ENCODE measurements around the gene TNS1.

The TNS1 gene

DNA sequence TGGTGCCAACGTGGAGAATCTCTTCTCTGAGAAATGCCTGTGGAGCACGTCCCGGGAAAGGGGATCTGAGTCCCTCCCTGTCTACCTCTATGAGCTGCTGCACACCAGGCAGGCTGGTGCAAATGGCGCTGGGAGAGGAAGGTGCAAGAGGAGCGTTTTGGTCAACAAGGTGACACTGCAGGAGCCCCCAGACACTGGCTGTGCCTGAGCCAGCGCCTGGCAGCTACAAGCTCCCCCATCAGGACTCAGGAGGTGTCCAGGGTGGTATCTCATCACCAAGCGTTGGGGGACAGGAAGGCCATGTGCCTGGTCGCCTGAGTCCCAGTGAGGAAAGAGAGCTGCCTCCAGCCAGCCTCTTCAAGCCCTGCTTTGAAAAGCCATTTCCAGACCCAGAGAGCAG lies 173.4 kb downstream of the TNS1 start:
- Histone ChIP-seq H3K9me3 (ENCODE audit: control insufficient read depth in 5 of 5, low read length in 5 of 5) (no peaks in the 10 kb centered on the region), H3K4me1 (ENCODE audit: control insufficient read depth in 5 of 5, insufficient read depth in 5 of 5, low read length in 5 of 5) (peaks cover 3 to 79% (median 73%) of the 10 kb centered on the region in 5 donors), H3K4me3 (ENCODE audit: low read depth in 1 of 5, low read length in 5 of 5) (no peak overlapping the region), H3K27me3 (ENCODE audit: control insufficient read depth in 5 of 5, insufficient read depth in 4 of 5, low read length in 5 of 5) (no peaks in the 10 kb centered on the region), H3K36me3 (ENCODE audit: control insufficient read depth in 5 of 5, insufficient read depth in 5 of 5, low read length in 5 of 5) (peaks cover 0 to 99% (median 96%) of the 10 kb centered on the region in 5 donors), H3K27ac (ENCODE audit: low read depth, low read length) (peak overlapping the region; percentile 37), H3K9ac (ENCODE audit: low read length in 5 of 5) (no peak overlapping the region)

DNA sequence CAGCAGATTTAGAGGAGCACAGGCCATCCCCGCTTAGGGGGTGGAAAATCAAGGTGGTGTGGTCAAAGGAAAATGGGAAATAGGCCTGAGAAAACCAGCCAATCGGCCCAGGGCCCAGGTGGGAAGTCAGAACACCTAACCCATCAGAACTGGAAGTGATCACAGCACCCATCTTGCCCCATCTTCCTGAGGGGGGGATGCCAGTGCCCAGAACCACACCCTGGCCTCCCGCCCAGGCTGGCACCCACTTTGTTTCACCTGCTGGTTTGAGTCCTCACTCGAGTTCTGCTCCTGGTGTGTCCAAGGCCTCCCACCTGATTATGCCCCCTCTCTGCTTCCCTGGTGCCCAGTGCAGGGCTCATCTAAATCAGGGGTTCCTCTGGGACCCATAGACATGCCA lies 174.5 kb downstream of the TNS1 start:
- Histone ChIP-seq H3K4me1 (ENCODE audit: control insufficient read depth in 5 of 5, insufficient read depth in 5 of 5, low read length in 5 of 5) (peaks cover 5 to 82% (median 69%) of the 10 kb centered on the region in 5 donors), H3K36me3 (ENCODE audit: control insufficient read depth in 5 of 5, insufficient read depth in 5 of 5, low read length in 5 of 5) (peaks cover 0 to 99% (median 96%) of the 10 kb centered on the region in 5 donors), H3K27ac (ENCODE audit: low read depth, low read length) (peak overlapping the region; percentile 84), H3K9ac (ENCODE audit: low read length in 5 of 5) (peak overlapping the region in 1 of 5 donors; percentile 38), H3K9me3 (ENCODE audit: control insufficient read depth in 5 of 5, low read length in 5 of 5) (no peaks in the 10 kb centered on the region), H3K27me3 (ENCODE audit: control insufficient read depth in 5 of 5, insufficient read depth in 4 of 5, low read length in 5 of 5) (no peaks in the 10 kb centered on the region), H3K4me3 (ENCODE audit: low read depth in 1 of 5, low read length in 5 of 5) (no peak overlapping the region)

DNA sequence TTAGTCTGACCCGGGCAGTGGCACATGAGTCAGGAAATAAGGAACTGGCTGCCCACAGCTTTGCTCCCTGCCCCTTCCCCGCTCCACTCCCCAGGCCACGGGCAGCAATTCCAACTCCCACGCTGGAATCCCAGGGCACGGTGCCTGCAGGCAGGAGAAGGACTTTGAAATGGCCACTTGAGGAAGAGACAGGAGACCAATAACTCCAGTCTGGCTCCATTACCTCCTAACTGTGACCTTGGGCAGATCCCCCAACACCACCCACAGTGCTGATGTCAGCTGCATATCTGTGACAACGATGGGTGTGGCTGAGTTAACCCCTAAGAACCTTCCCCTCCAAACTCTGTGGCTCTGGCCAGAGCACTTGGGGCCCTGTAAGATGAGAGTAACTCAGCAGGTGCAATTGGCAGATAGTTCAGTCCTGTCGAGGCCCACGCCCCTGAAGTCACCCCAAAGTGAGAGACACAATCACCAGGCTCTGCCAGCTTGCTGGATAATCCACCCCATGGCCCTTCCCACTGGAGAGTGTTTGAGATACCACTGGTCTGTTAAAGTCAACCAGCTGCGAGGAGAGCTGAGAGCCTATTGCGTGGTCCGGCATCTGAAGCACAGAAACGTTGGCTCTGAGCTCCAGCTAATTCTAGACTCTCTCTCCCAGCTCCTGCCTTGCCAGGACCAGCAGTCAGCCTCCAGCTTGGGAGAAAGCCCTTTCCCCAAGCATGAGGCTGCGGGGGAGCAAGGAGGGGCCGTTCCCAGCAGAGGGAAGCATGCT lies 175.2 kb downstream of the TNS1 start:
- Histone ChIP-seq H3K4me1 (ENCODE audit: control insufficient read depth in 5 of 5, insufficient read depth in 5 of 5, low read length in 5 of 5) (peaks cover 5 to 82% (median 68%) of the 10 kb centered on the region in 5 donors), H3K4me3 (ENCODE audit: low read depth in 1 of 5, low read length in 5 of 5) (no peak overlapping the region), H3K27ac (ENCODE audit: low read depth, low read length) (peak overlapping the region; percentile 84), H3K36me3 (ENCODE audit: control insufficient read depth in 5 of 5, insufficient read depth in 5 of 5, low read length in 5 of 5) (peaks cover 0 to 99% (median 96%) of the 10 kb centered on the region in 5 donors), H3K9ac (ENCODE audit: low read length in 5 of 5) (peak overlapping the region in 2 of 5 donors; percentile 23 to 38), H3K27me3 (ENCODE audit: control insufficient read depth in 5 of 5, insufficient read depth in 4 of 5, low read length in 5 of 5) (no peaks in the 10 kb centered on the region), H3K9me3 (ENCODE audit: control insufficient read depth in 5 of 5, low read length in 5 of 5) (no peaks in the 10 kb centered on the region)

DNA sequence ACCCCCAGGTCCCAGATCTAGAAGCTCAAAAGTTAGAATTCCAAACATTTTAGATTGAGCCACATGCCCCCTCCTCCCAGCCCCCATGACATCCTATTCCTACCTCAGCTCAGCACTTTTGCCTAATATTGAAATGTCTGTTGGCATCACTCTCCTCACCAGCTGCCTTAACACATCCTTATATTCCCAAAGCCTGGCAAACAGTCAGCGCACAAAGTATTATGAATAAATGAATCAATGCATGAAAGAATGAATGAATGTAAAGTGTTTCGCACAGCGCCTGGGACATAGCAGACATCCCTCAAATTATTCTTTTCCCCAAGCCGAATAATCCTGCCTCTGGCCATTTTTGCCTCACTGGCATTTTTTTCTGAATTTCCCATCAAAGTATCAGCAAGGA lies 175.8 kb downstream of the TNS1 start:
- Histone ChIP-seq H3K4me1 (ENCODE audit: control insufficient read depth in 5 of 5, insufficient read depth in 5 of 5, low read length in 5 of 5) (peaks cover 5 to 82% (median 69%) of the 10 kb centered on the region in 5 donors), H3K27ac (ENCODE audit: low read depth, low read length) (peak overlapping the region; percentile 84), H3K36me3 (ENCODE audit: control insufficient read depth in 5 of 5, insufficient read depth in 5 of 5, low read length in 5 of 5) (peaks cover 0 to 99% (median 96%) of the 10 kb centered on the region in 5 donors), H3K27me3 (ENCODE audit: control insufficient read depth in 5 of 5, insufficient read depth in 4 of 5, low read length in 5 of 5) (no peaks in the 10 kb centered on the region), H3K9ac (ENCODE audit: low read length in 5 of 5) (no peak overlapping the region), H3K9me3 (ENCODE audit: control insufficient read depth in 5 of 5, low read length in 5 of 5) (no peaks in the 10 kb centered on the region), H3K4me3 (ENCODE audit: low read depth in 1 of 5, low read length in 5 of 5) (no peak overlapping the region)

DNA sequence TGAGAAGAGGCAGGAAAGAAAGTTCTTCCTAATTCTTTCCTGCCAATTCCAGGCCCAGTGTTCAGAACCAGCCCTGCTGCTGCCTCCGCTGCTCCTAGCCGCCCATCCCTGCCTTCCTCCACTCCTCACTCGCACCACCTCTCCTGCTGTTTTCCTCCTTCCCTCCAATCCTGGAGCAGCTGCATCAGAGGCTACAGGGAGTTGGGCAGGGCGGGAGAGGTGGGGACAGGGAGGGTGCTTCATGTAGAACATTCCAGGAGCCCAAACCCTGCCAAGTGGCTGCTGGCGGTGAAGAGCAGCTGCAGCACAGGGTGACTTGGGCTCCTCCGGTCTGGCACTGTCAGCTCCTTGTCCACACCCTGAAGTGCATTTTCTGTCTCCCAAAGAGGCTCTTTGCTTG lies 176.3 kb downstream of the TNS1 start:
- Histone ChIP-seq H3K36me3 (ENCODE audit: control insufficient read depth in 5 of 5, insufficient read depth in 5 of 5, low read length in 5 of 5) (peaks cover 0 to 99% (median 96%) of the 10 kb centered on the region in 5 donors), H3K9ac (ENCODE audit: low read length in 5 of 5) (no peak overlapping the region), H3K4me3 (ENCODE audit: low read depth in 1 of 5, low read length in 5 of 5) (no peak overlapping the region), H3K9me3 (ENCODE audit: control insufficient read depth in 5 of 5, low read length in 5 of 5) (no peaks in the 10 kb centered on the region), H3K27me3 (ENCODE audit: control insufficient read depth in 5 of 5, insufficient read depth in 4 of 5, low read length in 5 of 5) (no peaks in the 10 kb centered on the region), H3K4me1 (ENCODE audit: control insufficient read depth in 5 of 5, insufficient read depth in 5 of 5, low read length in 5 of 5) (peaks cover 5 to 86% (median 74%) of the 10 kb centered on the region in 5 donors), H3K27ac (ENCODE audit: low read depth, low read length) (peak overlapping the region; percentile 84)

DNA sequence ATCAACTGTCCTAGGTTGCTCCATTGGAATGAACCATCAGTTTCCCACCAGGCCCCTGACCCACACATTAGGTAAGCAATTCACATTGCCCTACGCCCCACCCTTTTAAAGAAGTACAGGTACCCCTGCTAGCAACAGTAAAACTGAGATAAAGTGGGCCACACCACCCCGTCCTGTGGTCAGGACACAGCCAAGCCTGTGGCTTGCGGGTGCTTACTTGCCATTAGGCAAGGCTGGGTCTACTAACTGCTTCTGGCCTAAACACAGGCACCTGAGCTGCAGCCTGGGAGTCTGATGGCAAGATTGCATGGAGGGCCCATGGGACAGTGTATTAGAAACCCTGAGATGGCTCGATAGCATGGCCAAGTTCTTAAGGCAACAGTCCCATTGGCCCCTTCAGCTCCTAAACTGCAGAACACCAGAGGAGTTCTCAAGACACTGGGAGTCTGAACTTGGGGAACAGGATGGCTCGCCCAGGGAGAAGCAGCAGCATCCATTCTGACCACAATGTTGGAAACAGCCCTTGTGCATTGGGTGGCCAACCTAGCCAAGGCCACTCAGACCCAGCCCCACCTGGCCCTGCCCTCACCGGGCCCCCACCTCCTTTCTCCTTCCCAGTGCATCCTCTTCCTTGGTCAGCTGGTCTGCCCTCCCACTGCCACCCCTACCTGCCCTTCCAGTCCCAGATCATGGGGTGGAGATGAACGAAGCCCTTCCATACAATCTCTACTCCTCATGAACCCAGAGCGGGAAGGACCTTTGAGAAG lies 177.1 kb downstream of the TNS1 start:
- Histone ChIP-seq H3K9ac (ENCODE audit: low read length in 5 of 5) (peak overlapping the region in 2 of 5 donors; percentile 11 to 31), H3K27me3 (ENCODE audit: control insufficient read depth in 5 of 5, insufficient read depth in 4 of 5, low read length in 5 of 5) (no peaks in the 10 kb centered on the region), H3K36me3 (ENCODE audit: control insufficient read depth in 5 of 5, insufficient read depth in 5 of 5, low read length in 5 of 5) (peaks cover 0 to 99% (median 96%) of the 10 kb centered on the region in 5 donors), H3K4me1 (ENCODE audit: control insufficient read depth in 5 of 5, insufficient read depth in 5 of 5, low read length in 5 of 5) (peaks cover 6 to 95% (median 80%) of the 10 kb centered on the region in 5 donors), H3K4me3 (ENCODE audit: low read depth in 1 of 5, low read length in 5 of 5) (no peak overlapping the region), H3K9me3 (ENCODE audit: control insufficient read depth in 5 of 5, low read length in 5 of 5) (no peaks in the 10 kb centered on the region), H3K27ac (ENCODE audit: low read depth, low read length) (peak overlapping the region; percentile 84)

DNA sequence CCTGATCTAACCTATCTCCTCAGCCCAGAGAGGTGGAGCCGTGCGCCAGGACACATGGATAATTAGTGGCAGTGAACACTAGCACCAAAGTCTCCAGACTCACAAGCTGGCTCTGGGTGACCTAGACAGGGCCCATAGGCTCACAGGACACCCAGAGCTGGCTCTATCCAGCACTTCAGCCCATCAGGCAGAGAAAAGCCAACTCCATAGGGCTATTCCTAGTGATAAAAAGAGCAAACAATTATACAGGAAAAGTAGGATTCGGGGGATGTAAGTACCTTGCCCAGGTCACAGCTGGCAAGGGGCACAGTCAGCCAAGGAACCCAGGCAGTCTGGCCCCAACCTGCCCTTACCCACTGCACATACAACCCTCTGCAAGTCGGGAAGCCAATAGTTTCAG lies 178.6 kb downstream of the TNS1 start:
- H3K4me3 ChIP-seq (ENCODE audit: low read depth in 1 of 5, low read length in 5 of 5): no peak overlapping the region
- peak overlapping the region; percentile 84 for H3K27ac ChIP-seq (ENCODE audit: low read depth, low read length)
- H3K9ac ChIP-seq (ENCODE audit: low read length in 5 of 5): no peak overlapping the region
- H3K27me3 ChIP-seq (ENCODE audit: control insufficient read depth in 5 of 5, insufficient read depth in 4 of 5, low read length in 5 of 5): no peaks in the 10 kb centered on the region
- peaks cover 3 to 99% (median 96%) of the 10 kb centered on the region in 5 donors for H3K36me3 ChIP-seq (ENCODE audit: control insufficient read depth in 5 of 5, insufficient read depth in 5 of 5, low read length in 5 of 5)
- H3K9me3 ChIP-seq (ENCODE audit: control insufficient read depth in 5 of 5, low read length in 5 of 5): no peaks in the 10 kb centered on the region
- H3K4me1 ChIP-seq (ENCODE audit: control insufficient read depth in 5 of 5, insufficient read depth in 5 of 5, low read length in 5 of 5): peaks cover 10 to 97% (median 94%) of the 10 kb centered on the region in 5 donors

DNA sequence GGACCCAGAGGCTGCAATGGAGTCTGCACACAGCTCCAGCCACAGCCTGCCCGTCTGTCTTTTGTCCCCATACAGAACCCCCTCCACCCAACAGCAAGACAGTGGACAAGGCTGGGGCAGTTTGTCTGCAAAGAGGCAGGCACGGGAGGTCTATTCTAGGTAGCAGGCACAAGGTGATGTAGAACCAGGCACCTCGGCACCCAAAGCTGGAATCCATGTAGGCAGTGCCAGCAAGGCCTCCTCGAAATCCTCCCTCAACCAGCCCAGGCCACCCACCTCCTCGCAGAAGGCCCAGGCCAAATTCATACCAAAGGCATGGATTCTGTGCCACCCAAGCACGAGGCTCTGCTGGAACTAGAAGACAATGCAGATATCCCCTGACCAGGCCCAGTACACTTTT lies 179.2 kb downstream of the TNS1 start:
- H3K4me1 ChIP-seq (ENCODE audit: control insufficient read depth in 5 of 5, insufficient read depth in 5 of 5, low read length in 5 of 5): peaks cover 8 to 99% (median 98%) of the 10 kb centered on the region in 5 donors

DNA sequence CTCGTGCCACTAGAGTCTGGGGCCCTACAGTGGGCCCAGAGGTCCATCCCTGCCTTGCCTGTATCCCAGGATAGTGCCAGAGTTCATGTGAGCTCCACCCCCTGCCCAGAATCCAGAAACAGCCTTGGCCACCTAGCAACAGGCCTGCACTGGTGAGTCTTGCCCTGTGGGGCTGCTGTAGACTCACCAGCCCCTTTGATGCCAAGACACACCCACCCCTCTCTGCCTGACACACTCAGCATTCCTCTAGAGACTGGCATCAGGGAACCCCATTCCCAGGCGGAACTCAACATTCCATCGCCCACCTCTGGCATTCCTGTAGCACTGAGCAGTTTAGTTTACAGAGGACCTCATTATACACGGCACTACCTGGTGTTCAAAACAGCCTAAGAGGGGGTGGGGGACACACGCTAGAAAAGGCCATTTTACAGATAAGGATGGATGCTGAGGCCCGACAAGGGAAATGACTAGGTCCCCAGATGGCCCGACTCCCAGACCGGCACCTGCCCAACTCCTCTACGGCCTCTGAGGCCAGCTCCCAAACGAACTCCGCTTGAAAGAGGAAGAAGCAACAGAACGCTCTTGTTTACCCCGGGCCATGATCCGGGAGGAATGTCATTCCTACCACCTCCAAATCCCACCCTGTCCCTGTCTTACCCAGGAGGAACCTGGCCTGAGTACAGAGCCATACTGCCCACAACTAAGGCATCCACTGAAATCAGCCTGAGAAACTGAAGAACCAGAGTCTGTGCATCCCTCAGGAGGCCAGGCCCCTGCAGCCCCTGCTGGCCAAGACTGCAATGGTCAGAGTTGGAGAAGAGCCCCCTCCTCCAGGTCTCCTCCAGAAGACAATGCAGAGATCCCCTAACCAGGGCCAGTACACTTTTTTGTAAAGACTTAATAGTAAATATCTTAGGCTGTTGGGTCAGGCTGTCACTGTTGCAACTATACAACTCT lies 180.2 kb downstream of the TNS1 start:
- Histone ChIP-seq H3K9me3 (ENCODE audit: control insufficient read depth in 5 of 5, low read length in 5 of 5) (no peaks in the 10 kb centered on the region), H3K4me3 (ENCODE audit: low read depth in 1 of 5, low read length in 5 of 5) (no peak overlapping the region), H3K9ac (ENCODE audit: low read length in 5 of 5) (no peak overlapping the region), H3K27me3 (ENCODE audit: control insufficient read depth in 5 of 5, insufficient read depth in 4 of 5, low read length in 5 of 5) (no peaks in the 10 kb centered on the region), H3K36me3 (ENCODE audit: control insufficient read depth in 5 of 5, insufficient read depth in 5 of 5, low read length in 5 of 5) (peaks cover 9 to 100% (median 97%) of the 10 kb centered on the region in 5 donors), H3K27ac (ENCODE audit: low read depth, low read length) (peak overlapping the region; percentile 84), H3K4me1 (ENCODE audit: control insufficient read depth in 5 of 5, insufficient read depth in 5 of 5, low read length in 5 of 5) (peaks cover 8 to 99% (median 97%) of the 10 kb centered on the region in 5 donors)

More for the DNA sequence above, 179.2 kb downstream of the TNS1 start:
- H3K4me3 ChIP-seq (ENCODE audit: low read depth in 1 of 5, low read length in 5 of 5): no peak overlapping the region
- H3K9ac ChIP-seq (ENCODE audit: low read length in 5 of 5): no peak overlapping the region
- H3K9me3 ChIP-seq (ENCODE audit: control insufficient read depth in 5 of 5, low read length in 5 of 5): no peaks in the 10 kb centered on the region
- peak overlapping the region; percentile 84 for H3K27ac ChIP-seq (ENCODE audit: low read depth, low read length)
- H3K27me3 ChIP-seq (ENCODE audit: control insufficient read depth in 5 of 5, insufficient read depth in 4 of 5, low read length in 5 of 5): no peaks in the 10 kb centered on the region
- H3K36me3 ChIP-seq (ENCODE audit: control insufficient read depth in 5 of 5, insufficient read depth in 5 of 5, low read length in 5 of 5): peaks cover 9 to 100% (median 97%) of the 10 kb centered on the region in 5 donors

Data from subcutaneous abdominal adipose tissue (tissue), 5 donors.